HG02642 (cell line): Measurements from ENCODE around the gene SLC25A44.

Experiments used
- ATAC-seq: cut with Tn5 transposase; IDR thresholded peaks from one replicate; pipeline ENCODE4 v1.9.1; 2021; ENCODE audit warnings: mild to moderate bottlenecking; ENCODE audit not compliant: unreplicated experiment, poor library complexity

SLC25A44 gene

GRCh38 chr1:156232201-156232894 lies 38.4 kb downstream of the SLC25A44 start:
- no peak for ATAC-seq

GRCh38 chr1:156233426-156234127 lies 39.7 kb downstream of the SLC25A44 start:
- no peak for ATAC-seq

- ATAC-seq: no peak
Measured at GRCh38 chr1:156236164-156236563, 42.3 kb downstream of the SLC25A44 start.

GRCh38 chr1:156238248-156238647 lies 44.3 kb downstream of the SLC25A44 start:
- ATAC-seq: no peak

GRCh38 chr1:156241311-156241811 lies 47.5 kb downstream of the SLC25A44 start:
- no peak for ATAC-seq

GRCh38 chr1:156241926-156242325 lies 48.0 kb downstream of the SLC25A44 start, which contains the start of gene BGLAP:
Gene BGLAP, plus strand, starts transcription at chr1:156242184. Its CDS starts 48 bp downstream, at chr1:156242232.
- ATAC-seq: no peak

GRCh38 chr1:156242738-156243137 lies 48.8 kb downstream of the SLC25A44 start:
- ATAC-seq: no peak

- no peak for ATAC-seq
Measured at GRCh38 chr1:156244126-156244525, 50.2 kb downstream of the SLC25A44 start.

- no peak for ATAC-seq
Measured at GRCh38 chr1:156244712-156245111, 50.8 kb downstream of the SLC25A44 start.

- ATAC-seq: no peak
Measured at GRCh38 chr1:156245451-156246232, 51.7 kb downstream of the SLC25A44 start.

GRCh38 chr1:156246241-156246780 lies 52.4 kb downstream of the SLC25A44 start:
- ATAC-seq: no peak

GRCh38 chr1:156246781-156247459 lies 53.0 kb downstream of the SLC25A44 start:
- ATAC-seq: no peak

- ATAC-seq: no peak
Measured at GRCh38 chr1:156247460-156248322, 53.8 kb downstream of the SLC25A44 start, which contains the start of gene PAQR6. Gene PAQR6, minus strand, starts transcription at chr1:156248056. Its CDS starts 1,325 bp downstream, at chr1:156246731.

GRCh38 chr1:156248323-156248683 lies 54.4 kb downstream of the SLC25A44 start:
- no peak for ATAC-seq

GRCh38 chr1:156249593-156249992 lies 55.7 kb downstream of the SLC25A44 start:
- no peak for ATAC-seq

GRCh38 chr1:156251527-156251926 lies 57.6 kb downstream of the SLC25A44 start:
- no peak for ATAC-seq

GRCh38 chr1:156253634-156254033 lies 59.7 kb downstream of the SLC25A44 start:
- no peak for ATAC-seq

GRCh38 chr1:156257711-156258110 lies 63.8 kb downstream of the SLC25A44 start:
- no peak for ATAC-seq

- ATAC-seq: no peak
Measured at GRCh38 chr1:156258859-156259258, 65.0 kb downstream of the SLC25A44 start.
